Nephron progenitor cell (in vitro differentiated cells): ENCODE results near the gene PHACTR1.
A peak's percentile ranks its signal among the peaks of the same experiment; 100 is the strongest.

Source experiments
- DNase-seq: peaks from one replicate; pipeline ENCODE4 v3.0.0; 2021
- H3K27ac Mint-ChIP-seq: 2 replicates; pipeline ENCODE4 v1.8.0; 2021; ENCODE audit warnings: mild to moderate bottlenecking, moderate library complexity, mixed read lengths
- H3K27me3 Mint-ChIP-seq: 2 replicates; pipeline ENCODE4 v1.8.0; 2021; ENCODE audit warnings: mild to moderate bottlenecking, low read depth, mixed read lengths; ENCODE audit not compliant: poor library complexity
- H3K36me3 Mint-ChIP-seq: 2 replicates; pipeline ENCODE4 v1.8.0; 2021; ENCODE audit warnings: low read depth, mixed read lengths
- H3K4me1 Mint-ChIP-seq: 2 replicates; pipeline ENCODE4 v1.8.0; 2021; ENCODE audit warnings: mixed read lengths
- H3K4me3 Mint-ChIP-seq: 2 replicates; pipeline ENCODE4 v1.8.0; 2021; ENCODE audit warnings: mild to moderate bottlenecking, moderate library complexity, mixed read lengths
- H3K9me3 Mint-ChIP-seq: 2 replicates; pipeline ENCODE4 v1.8.0; 2021; ENCODE audit warnings: mild to moderate bottlenecking, moderate library complexity, mixed read lengths
- CTCF ChIP-seq: fragments of 200-600 bp; sonication (generic); IDR thresholded peaks from 2 replicates; pipeline ENCODE4 v1.5.0; 2021; ENCODE audit warnings: antibody characterized with exemption

The PHACTR1 gene

GRCh38 chr6:12947967-12948366 lies 231.4 kb downstream of the PHACTR1 start:
- Mint-ChIP-seq H3K4me1 (peaks cover 22% of the 10 kb centered on the region), H3K27me3 (peaks cover 7% of the 10 kb centered on the region), H3K36me3 (no peaks in the 10 kb centered on the region), H3K4me3 (no peak overlapping the region), H3K9me3 (peaks cover 3% of the 10 kb centered on the region), H3K27ac (no peak overlapping the region)
- no peak for DNase-seq
- TF ChIP-seq CTCF = no peak

- no peak for TF ChIP-seq CTCF
- Mint-ChIP-seq H3K27ac (no peak overlapping the region), H3K36me3 (no peaks in the 10 kb centered on the region)
These were observed 234.4 kb downstream of the PHACTR1 start for GRCh38 chr6:12950976-12951375.

GRCh38 chr6:12951415-12951814 lies 234.8 kb downstream of the PHACTR1 start:
- no peak for DNase-seq
- Mint-ChIP-seq H3K9me3 (no peaks in the 10 kb centered on the region), H3K4me1 (peaks cover 21% of the 10 kb centered on the region), H3K27me3 (peaks cover 32% of the 10 kb centered on the region), H3K36me3 (no peaks in the 10 kb centered on the region), H3K27ac (no peak overlapping the region), H3K4me3 (no peak overlapping the region)
- no peak for TF ChIP-seq CTCF

More at GRCh38 chr6:12950976-12951375, 234.4 kb downstream of the PHACTR1 start:
- Mint-ChIP-seq H3K4me3 (no peak overlapping the region), H3K27me3 (peaks cover 28% of the 10 kb centered on the region), H3K9me3 (no peaks in the 10 kb centered on the region), H3K4me1 (peaks cover 17% of the 10 kb centered on the region)
- DNase-seq = no peak

- Mint-ChIP-seq H3K27ac (no peak overlapping the region), H3K9me3 (no peaks in the 10 kb centered on the region), H3K27me3 (peaks cover 42% of the 10 kb centered on the region), H3K4me1 (peaks cover 24% of the 10 kb centered on the region), H3K36me3 (no peaks in the 10 kb centered on the region), H3K4me3 (no peak overlapping the region)
- no peak for TF ChIP-seq CTCF
- no peak for DNase-seq
These were observed 235.8 kb downstream of the PHACTR1 start for GRCh38 chr6:12952318-12952717.

- DNase-seq = no peak
- peaks cover 31% of the 10 kb centered on the region for H3K4me1 Mint-ChIP-seq
- peak overlapping the region; percentile 57 for H3K4me3 Mint-ChIP-seq
- H3K27me3 Mint-ChIP-seq = peaks cover 74% of the 10 kb centered on the region
- H3K36me3 Mint-ChIP-seq = no peaks in the 10 kb centered on the region
- H3K27ac Mint-ChIP-seq = no peak overlapping the region
- TF ChIP-seq CTCF = no peak
- H3K9me3 Mint-ChIP-seq = no peaks in the 10 kb centered on the region
These were observed 239.4 kb downstream of the PHACTR1 start for GRCh38 chr6:12955956-12956355.

GRCh38 chr6:12956991-12957320 lies 240.4 kb downstream of the PHACTR1 start:
- H3K27me3 Mint-ChIP-seq = peaks cover 76% of the 10 kb centered on the region
- H3K36me3 Mint-ChIP-seq = no peaks in the 10 kb centered on the region

More at GRCh38 chr6:12956991-12957320, 240.4 kb downstream of the PHACTR1 start:
- Mint-ChIP-seq H3K4me1 (peaks cover 31% of the 10 kb centered on the region), H3K4me3 (peak overlapping the region; percentile 57), H3K27ac (no peak overlapping the region), H3K9me3 (no peaks in the 10 kb centered on the region)
- DNase-seq = no peak
- no peak for TF ChIP-seq CTCF
